Urinary bladder (tissue), 4 donors: ENCODE measurements around the gene FUT8. TPM values are rescaled to one million over a fixed set of nuclear protein-coding genes. Genes with fewer than 3 reads are reported as not detected.
"Not testable (repeated sequence)": the region's sequence is repeated elsewhere in the genome, so short reads cannot be mapped to it uniquely, and the experiment has no call there.

Experiments used
- DNase-seq: peaks from one replicate; pipeline ENCODE4 v3.0.0-alpha.2; 2015; ENCODE audit errors: extremely low spot score
- H3K27ac ChIP-seq: one replicate; pipeline ENCODE4 v1.5.1; 2013; ENCODE audit warnings: low read depth, mild to moderate bottlenecking, moderate library complexity
- H3K36me3 ChIP-seq: one replicate; pipeline ENCODE4 v1.6.1; 2013; ENCODE audit warnings: mild to moderate bottlenecking, moderate library complexity; ENCODE audit not compliant: insufficient read depth
- H3K4me1 ChIP-seq: one replicate; pipeline ENCODE4 v1.6.1; 2013; ENCODE audit warnings: mild to moderate bottlenecking, moderate library complexity; ENCODE audit not compliant: insufficient read depth
- H3K4me3 ChIP-seq: one replicate; pipeline ENCODE4 v1.5.1; 2013; ENCODE audit warnings: low read depth, low read length
- WGBS: extraction: QIAGEN DNeasy Blood & Tissue Kit; methylation state at CpG from one replicate; pipeline ENCODE4 v1.1.7; 2013; 5-methylcytosine and 5-hydroxymethylcytosine counted together
- polyA plus RNA-seq: library from polyadenylated mRNA; stranded (reverse); fragments of 200-250 nt; gene quantifications from one replicate; pipeline ENCODE4 v1.2.3, GENCODE V29; 2013
- total RNA-seq: library from RNA; depleted of rRNA; stranded (reverse); fragments of >200 nt; gene quantifications from one replicate; pipeline ENCODE4 v1.2.3, GENCODE V29; 2014
- donor health status: healthy with polysubstance abuse.
- donor health status: healthy.

FUT8 gene
- total and polyA plus RNA-seq, 2 donors = 20.9 to 62.1 TPM

DNA sequence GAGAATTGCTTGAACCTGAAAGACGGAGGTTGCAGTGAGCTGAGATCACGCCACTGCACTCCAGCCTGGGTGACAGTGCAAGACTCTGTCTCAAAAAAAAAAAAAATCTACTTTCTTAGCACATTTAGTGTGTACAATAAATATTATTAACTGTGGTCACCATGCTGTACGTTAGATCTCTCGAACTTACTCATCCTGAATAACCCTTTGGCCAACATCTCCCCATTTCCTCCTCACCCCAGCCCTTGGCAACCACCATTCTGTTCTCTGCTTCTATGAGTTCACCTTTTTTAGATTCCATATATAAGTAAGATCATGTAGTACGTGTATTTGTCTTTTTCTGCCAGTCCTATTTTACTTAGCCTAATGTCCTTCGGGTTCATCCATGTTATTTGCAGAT, 13.4 kb downstream of the FUT8 start:
- 94% methylated on average over 6 of the region's 6 CpGs for WGBS
- H3K4me1 ChIP-seq = peaks cover 2% of the 10 kb centered on the region
- no peak overlapping the region for H3K27ac ChIP-seq
- no peak overlapping the region for H3K4me3 ChIP-seq
- H3K36me3 ChIP-seq = no peaks in the 10 kb centered on the region
- no peak for DNase-seq

- 97% methylated on average over 12 of the region's 12 CpGs for WGBS
- not testable (repeated sequence) for H3K4me1 ChIP-seq, H3K36me3 ChIP-seq, H3K4me3 ChIP-seq, H3K27ac ChIP-seq, DNase-seq
Observed at GRCh38 chr14:65426902-65427301, 14.4 kb downstream of the FUT8 start.

DNA sequence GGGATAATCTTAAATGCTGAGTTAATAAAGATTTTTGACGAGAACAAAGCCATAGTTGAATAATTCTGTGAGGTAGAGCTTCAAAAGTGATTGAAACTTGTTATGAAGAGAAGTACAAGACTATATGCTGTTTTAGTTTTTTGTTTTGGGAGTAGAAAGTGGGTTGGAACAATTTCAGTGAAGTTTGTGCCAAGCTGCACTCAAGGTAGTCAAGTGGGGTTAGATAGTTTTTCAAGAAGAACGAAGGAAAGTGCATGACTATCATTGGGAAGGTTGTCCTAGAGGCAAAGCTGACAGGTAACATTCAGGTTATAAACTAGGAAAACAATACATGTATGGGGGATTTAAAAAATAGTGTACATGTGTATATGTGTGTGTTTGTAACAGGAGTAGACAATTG, 16.2 kb downstream of the FUT8 start:
- H3K27ac ChIP-seq = no peak overlapping the region
- no peak overlapping the region for H3K4me3 ChIP-seq
- WGBS = over 99% methylated on average over 2 of the region's 2 CpGs
- peaks cover 2% of the 10 kb centered on the region for H3K4me1 ChIP-seq
- DNase-seq = no peak
- no peaks in the 10 kb centered on the region for H3K36me3 ChIP-seq

DNA sequence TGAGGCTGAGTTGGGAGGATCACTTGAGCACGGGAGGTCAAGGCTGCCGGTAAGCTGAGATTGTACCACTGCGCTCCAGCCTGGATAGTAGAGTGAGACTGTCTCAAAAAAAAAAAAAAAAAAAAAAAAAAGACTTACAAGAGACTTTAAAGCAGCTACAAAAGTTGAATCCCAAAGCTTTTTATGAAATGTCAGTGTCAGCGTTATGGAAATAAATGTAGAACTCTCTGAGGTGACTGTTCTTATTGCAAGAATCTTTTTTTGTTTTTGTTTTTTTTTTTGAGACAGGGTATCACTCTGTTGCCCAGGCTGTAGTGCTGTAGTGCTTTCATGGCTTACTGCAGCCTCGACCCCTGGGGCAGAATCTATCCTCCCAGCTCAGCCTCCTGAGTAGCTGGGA, 17.2 kb downstream of the FUT8 start:
- H3K4me3 ChIP-seq = no peak overlapping the region
- H3K4me1 ChIP-seq = peaks cover 2% of the 10 kb centered on the region
- 97% methylated on average over 5 of the region's 5 CpGs for WGBS
- DNase-seq = no peak
- no peak overlapping the region for H3K27ac ChIP-seq
- H3K36me3 ChIP-seq = no peaks in the 10 kb centered on the region

DNA sequence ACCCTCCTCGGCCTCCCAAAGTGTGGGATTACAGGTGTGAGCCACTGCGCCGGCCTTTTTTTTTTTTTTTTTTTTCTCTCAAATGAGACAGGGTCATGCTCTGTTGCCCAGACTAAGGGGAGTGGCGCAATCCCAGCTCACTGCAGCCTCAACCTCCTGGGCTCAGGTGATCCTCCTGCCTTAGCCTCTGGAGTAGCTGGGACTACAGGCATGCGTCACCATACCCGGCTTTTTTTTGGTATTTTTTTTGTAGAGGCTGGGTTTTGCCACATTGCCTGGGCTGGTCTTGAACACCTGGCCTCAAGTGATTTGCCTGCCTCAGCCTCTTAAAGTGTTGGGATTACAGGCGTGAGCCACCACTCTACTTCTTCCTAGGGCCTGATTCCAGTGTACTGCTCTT, 18.7 kb downstream of the FUT8 start:
- H3K4me1 ChIP-seq = peaks cover 2% of the 10 kb centered on the region
- WGBS = 97% methylated on average over 7 of the region's 7 CpGs
- no peaks in the 10 kb centered on the region for H3K36me3 ChIP-seq

DNA sequence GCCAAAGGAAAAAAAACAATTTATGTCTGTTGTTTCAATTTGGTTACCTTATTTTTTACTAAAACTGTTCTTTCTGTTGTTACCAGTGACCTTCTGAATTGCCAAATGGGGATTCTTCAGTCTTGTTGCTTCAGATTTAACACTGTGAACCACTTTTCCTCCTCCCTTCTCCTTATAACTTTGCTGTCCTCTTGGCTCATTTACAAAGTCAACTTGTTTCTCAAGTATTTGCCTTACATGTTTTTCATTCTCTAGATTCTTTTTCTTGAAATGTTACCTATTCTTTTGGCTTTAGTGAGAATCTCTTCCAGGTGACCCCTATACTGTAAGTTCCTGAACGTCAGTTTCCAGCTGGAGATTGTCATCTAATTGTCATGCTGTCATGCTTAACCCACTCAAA, 19.4 kb downstream of the FUT8 start:
- Histone ChIP-seq H3K4me3 (no peak overlapping the region), H3K27ac (no peak overlapping the region), H3K4me1 (peaks cover 2% of the 10 kb centered on the region), H3K36me3 (no peaks in the 10 kb centered on the region)
- WGBS = 72% methylated on average over 1 of the region's 1 CpG
- no peak for DNase-seq

More for the DNA sequence above, 18.7 kb downstream of the FUT8 start:
- Histone ChIP-seq H3K27ac (no peak overlapping the region), H3K4me3 (no peak overlapping the region)
- DNase-seq = no peak

- H3K27ac ChIP-seq = no peak overlapping the region
- no peaks in the 10 kb centered on the region for H3K36me3 ChIP-seq
- no peak for DNase-seq
- peaks cover 2% of the 10 kb centered on the region for H3K4me1 ChIP-seq
- no peak overlapping the region for H3K4me3 ChIP-seq
- WGBS = 80% methylated on average over 6 of the region's 6 CpGs
Observed at GRCh38 chr14:65432361-65432948, 19.9 kb downstream of the FUT8 start.

GRCh38 chr14:65433157-65433556, 20.6 kb downstream of the FUT8 start:
- DNase-seq = no peak
- Histone ChIP-seq H3K36me3 (no peaks in the 10 kb centered on the region), H3K27ac (no peak overlapping the region), H3K4me1 (peaks cover under 1% of the 10 kb centered on the region), H3K4me3 (no peak overlapping the region)
- 94% methylated on average over 2 of the region's 2 CpGs for WGBS

DNA sequence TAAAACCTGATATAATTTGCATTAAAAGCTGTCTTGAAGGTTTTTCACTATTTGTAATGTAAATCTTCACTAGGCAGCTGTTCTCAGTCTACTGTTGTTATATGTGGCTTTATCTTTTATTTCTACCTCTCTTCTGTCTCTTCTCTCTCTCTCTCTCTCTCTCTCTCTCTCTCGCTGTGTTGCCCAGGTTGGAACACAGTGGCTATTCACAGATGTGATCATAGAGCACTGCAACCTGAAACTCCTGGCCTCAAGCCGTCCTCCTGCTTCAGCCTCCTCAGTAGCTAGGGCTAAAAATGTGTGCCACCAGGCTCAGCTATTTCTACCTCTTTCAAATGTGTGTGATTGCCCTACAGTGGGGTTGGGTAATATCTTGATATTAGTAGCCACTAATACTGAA, 21.1 kb downstream of the FUT8 start:
- DNase-seq = no peak
- no peaks in the 10 kb centered on the region for H3K36me3 ChIP-seq
- no peak overlapping the region for H3K27ac ChIP-seq
- H3K4me1 ChIP-seq = no peaks in the 10 kb centered on the region
- no peak overlapping the region for H3K4me3 ChIP-seq
- 91% methylated on average over 2 of the region's 2 CpGs for WGBS

DNA sequence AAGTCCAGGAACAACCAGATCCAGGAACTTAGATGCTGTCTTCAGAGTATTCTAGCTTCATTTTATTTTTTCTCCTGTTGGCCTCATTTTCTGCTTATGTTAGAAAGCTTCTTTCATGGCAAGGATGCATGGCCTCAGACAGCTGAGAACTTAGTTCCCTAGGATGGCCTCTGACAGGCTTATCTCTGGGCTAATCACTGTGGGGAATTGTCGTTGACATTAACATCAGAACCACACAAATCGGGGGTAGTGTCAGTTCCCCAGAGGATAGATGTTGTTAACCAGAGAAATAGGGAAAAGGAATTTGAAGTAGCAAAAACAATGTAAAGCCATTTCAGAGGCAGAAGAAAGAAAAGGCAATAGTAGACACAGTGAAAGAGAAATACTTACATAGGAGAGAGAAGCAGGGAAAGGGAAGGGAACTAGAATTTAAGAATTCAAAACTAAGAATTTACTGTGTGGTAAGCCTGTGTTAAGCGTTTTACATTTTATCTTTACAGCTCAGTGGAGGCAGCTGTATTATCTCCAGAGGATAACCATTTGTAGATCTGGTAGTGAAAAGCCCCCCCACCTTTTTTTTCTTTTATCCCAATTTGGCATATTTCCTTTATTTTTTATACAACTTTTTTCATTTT, 21.8 kb downstream of the FUT8 start:
- Histone ChIP-seq H3K36me3 (no peaks in the 10 kb centered on the region), H3K27ac (no peak overlapping the region), H3K4me1 (no peaks in the 10 kb centered on the region), H3K4me3 (no peak overlapping the region)
- 13% methylated on average over 3 of the region's 3 CpGs for WGBS
- no peak for DNase-seq

- Histone ChIP-seq H3K4me3 (no peak overlapping the region), H3K4me1 (no peaks in the 10 kb centered on the region)
- 76% methylated on average over 1 of the region's 1 CpG for WGBS
Observed at GRCh38 chr14:65438266-65438933, 25.9 kb downstream of the FUT8 start.

DNA sequence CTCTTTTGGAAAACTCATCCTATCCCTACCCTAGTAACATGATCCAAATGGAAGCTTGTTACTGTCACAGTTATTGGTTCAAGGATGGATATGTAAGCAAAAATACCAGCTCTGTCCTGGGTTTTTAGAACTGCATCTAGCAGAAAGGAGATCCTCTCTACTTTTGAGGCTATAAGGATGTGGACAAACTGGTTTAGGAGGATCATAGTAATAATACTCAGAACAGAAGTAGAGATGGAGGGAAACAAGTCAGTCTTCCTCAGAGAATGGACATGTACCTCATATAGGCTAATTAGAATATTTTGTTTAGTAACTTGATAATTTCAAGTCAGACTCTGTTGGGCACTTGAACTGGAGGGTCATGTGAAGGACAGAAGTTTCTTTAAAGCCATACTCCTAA, 26.6 kb downstream of the FUT8 start:
- no peak overlapping the region for H3K4me3 ChIP-seq
- H3K36me3 ChIP-seq = no peaks in the 10 kb centered on the region
- H3K4me1 ChIP-seq = no peaks in the 10 kb centered on the region
- no peak overlapping the region for H3K27ac ChIP-seq
- DNase-seq = no peak

More at GRCh38 chr14:65438266-65438933, 25.9 kb downstream of the FUT8 start:
- H3K36me3 ChIP-seq = no peaks in the 10 kb centered on the region
- H3K27ac ChIP-seq = no peak overlapping the region
- no peak for DNase-seq

DNA sequence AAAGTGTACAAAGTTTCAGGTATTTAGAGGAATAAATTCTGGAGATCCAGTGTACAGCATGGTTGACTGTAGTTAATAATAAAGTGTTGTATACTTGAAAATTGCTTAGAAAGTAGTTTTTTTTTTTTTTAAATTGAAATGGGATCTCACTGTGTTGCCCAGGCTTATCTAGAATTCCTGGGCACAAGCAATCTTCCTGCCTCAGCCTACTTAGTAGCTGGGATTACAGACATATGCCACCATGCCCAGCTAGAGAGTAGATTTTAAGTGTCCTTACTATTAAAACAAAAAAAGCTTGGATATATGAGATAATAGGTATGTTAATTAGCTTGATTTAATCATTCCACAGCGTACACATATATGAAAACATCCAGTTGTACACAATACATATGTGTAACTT, 27.7 kb downstream of the FUT8 start:
- Histone ChIP-seq H3K4me3 (no peak overlapping the region), H3K27ac (no peak overlapping the region), H3K36me3 (no peaks in the 10 kb centered on the region), H3K4me1 (no peaks in the 10 kb centered on the region)
- DNase-seq = no peak
- WGBS = 96% methylated on average over 1 of the region's 1 CpG

GRCh38 chr14:65444230-65444629, 31.7 kb downstream of the FUT8 start:
- H3K27ac ChIP-seq = no peak overlapping the region
- no peak overlapping the region for H3K4me3 ChIP-seq
- no peaks in the 10 kb centered on the region for H3K4me1 ChIP-seq
- 96% methylated on average over 1 of the region's 1 CpG for WGBS
- H3K36me3 ChIP-seq = no peaks in the 10 kb centered on the region
- DNase-seq = no peak
